ENCODE results near the gene GJA3.

- no peak for TF ChIP-seq CTCF (IDR thresholded peaks at IDR 0.05)
- no peak for TF ChIP-seq POLR2A (IDR thresholded peaks at IDR 0.05)
- TF ChIP-seq EP300 (IDR thresholded peaks at IDR 0.05), result no peak
These were observed 31.4 kb upstream of the GJA3 start for GRCh38 chr13:20192158-20192835.

Measured in ovary (tissue), 3 donors.